ENCODE results near the gene P2RY14. TPM values are rescaled to one million over a fixed set of nuclear protein-coding genes. Genes with fewer than 3 reads are reported as not detected.

The P2RY14 gene
- total RNA-seq, 1 experiment from 2014 or later, result not detected

DNA sequence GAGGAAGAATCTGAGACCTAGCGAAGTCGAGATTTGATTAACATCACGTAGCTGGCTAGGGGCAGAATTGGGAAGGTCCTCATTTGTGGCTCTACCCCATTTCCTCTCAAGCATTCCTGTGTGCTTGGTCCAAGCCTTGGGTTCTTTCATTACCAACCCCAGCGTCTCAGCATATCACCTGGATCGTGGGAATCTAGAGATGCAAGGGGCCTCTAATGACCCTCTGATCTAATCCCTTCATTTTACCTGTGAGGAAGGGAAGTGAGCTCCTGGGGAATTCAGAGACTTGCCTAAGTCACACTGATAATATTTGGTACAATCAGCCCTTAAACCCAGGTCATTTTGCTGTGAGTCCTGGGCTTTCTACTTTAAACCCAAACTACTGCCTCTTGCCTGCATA lies 36.3 kb upstream of the P2RY14 start:
- POLR2A ChIA-PET, result no interaction called here
- CTCF ChIA-PET, result interaction anchor here (0.7 kb wide), 1 partner anchor 8 kb away, joined by 4 read pairs; no protein-coding TSS in a partner anchor
- H3K9me3 Mint-ChIP-seq, result no peaks in the 10 kb centered on the region
- ATAC-seq, result no peak
- no peaks in the 10 kb centered on the region for H3K36me3 Mint-ChIP-seq
- no peak for DNase-seq (ENCODE audit: low spot score)
- H3K27me3 Mint-ChIP-seq (ENCODE audit: low read depth), result no peaks in the 10 kb centered on the region
- peaks cover 55% of the 10 kb centered on the region for H3K4me1 Mint-ChIP-seq
- H3K4me3 Mint-ChIP-seq, result no peak overlapping the region
- TF ChIP-seq FOXP1 (CRISPR knock-in tag; IDR thresholded peaks at IDR 0.05; ENCODE audit: borderline replicate concordance) (no peak), AR (CRISPR knock-in tag; IDR thresholded peaks at IDR 0.05) (no peak), KAT7 (CRISPR knock-in tag; IDR thresholded peaks at IDR 0.05; ENCODE audit: borderline replicate concordance) (no peak), ZNF263 (CRISPR knock-in tag; IDR thresholded peaks at IDR 0.05; ENCODE audit: low read depth) (no peak), TEAD1 (CRISPR knock-in tag; IDR thresholded peaks at IDR 0.05) (no peak), ZNF281 (CRISPR knock-in tag; IDR thresholded peaks at IDR 0.05) (no peak)
- H3K27ac Mint-ChIP-seq, result peak overlapping the region; percentile 83

GRCh38 chr3:151314137-151314536 lies 35.8 kb upstream of the P2RY14 start:
- ATAC-seq (no peak), DNase-seq (ENCODE audit: low spot score) (no peak)
- Mint-ChIP-seq H3K27me3 (ENCODE audit: low read depth) (no peaks in the 10 kb centered on the region), H3K4me1 (peaks cover 59% of the 10 kb centered on the region), H3K4me3 (no peak overlapping the region), H3K36me3 (no peaks in the 10 kb centered on the region), H3K27ac (no peak overlapping the region), H3K9me3 (no peaks in the 10 kb centered on the region)
- no peak for TF ChIP-seq GTF2I (CRISPR knock-in tag; conservative IDR thresholded peaks at IDR 0.05)
- TF ChIP-seq, protein P1, sequence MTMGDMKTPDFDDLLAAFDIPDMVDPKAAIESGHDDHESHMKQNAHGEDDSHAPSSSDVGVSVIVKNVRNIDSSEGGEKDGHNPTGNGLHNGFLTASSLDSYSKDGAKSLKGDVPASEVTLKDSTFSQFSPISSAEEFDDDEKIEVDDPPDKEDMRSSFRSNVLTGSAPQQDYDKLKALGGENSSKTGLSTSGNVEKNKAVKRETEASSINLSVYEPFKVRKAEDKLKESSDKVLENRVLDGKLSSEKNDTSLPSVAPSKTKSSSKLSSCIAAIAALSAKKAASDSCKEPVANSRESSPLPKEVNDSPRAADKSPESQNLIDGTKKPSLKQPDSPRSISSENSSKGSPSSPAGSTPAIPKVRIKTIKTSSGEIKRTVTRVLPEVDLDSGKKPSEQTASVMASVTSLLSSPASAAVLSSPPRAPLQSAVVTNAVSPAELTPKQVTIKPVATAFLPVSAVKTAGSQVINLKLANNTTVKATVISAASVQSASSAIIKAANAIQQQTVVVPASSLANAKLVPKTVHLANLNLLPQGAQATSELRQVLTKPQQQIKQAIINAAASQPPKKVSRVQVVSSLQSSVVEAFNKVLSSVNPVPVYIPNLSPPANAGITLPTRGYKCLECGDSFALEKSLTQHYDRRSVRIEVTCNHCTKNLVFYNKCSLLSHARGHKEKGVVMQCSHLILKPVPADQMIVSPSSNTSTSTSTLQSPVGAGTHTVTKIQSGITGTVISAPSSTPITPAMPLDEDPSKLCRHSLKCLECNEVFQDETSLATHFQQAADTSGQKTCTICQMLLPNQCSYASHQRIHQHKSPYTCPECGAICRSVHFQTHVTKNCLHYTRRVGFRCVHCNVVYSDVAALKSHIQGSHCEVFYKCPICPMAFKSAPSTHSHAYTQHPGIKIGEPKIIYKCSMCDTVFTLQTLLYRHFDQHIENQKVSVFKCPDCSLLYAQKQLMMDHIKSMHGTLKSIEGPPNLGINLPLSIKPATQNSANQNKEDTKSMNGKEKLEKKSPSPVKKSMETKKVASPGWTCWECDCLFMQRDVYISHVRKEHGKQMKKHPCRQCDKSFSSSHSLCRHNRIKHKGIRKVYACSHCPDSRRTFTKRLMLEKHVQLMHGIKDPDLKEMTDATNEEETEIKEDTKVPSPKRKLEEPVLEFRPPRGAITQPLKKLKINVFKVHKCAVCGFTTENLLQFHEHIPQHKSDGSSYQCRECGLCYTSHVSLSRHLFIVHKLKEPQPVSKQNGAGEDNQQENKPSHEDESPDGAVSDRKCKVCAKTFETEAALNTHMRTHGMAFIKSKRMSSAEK (CRISPR knock-in tag; IDR thresholded peaks at IDR 0.05; ENCODE audit: borderline replicate concordance), result no peak
- no peak for TF ChIP-seq NFE2L1 (CRISPR knock-in tag; IDR thresholded peaks at IDR 0.05)
- TF ChIP-seq, protein P2, sequence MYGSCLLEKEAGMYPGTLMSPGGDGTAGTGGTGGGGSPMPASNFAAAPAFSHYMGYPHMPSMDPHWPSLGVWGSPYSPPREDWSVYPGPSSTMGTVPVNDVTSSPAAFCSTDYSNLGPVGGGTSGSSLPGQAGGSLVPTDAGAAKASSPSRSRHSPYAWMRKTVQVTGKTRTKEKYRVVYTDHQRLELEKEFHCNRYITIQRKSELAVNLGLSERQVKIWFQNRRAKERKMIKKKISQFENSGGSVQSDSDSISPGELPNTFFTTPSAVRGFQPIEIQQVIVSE (CRISPR knock-in tag; IDR thresholded peaks at IDR 0.05; ENCODE audit: borderline replicate concordance), result no peak
- TF ChIP-seq CREM (CRISPR knock-in tag; IDR thresholded peaks at IDR 0.05), result no peak
- no peak for TF ChIP-seq IRF2 (CRISPR knock-in tag; IDR thresholded peaks at IDR 0.05; ENCODE audit: borderline replicate concordance, low read depth)
- TF ChIP-seq ETV6 (CRISPR knock-in tag; IDR thresholded peaks at IDR 0.05), result no peak
- TF ChIP-seq, protein P3, sequence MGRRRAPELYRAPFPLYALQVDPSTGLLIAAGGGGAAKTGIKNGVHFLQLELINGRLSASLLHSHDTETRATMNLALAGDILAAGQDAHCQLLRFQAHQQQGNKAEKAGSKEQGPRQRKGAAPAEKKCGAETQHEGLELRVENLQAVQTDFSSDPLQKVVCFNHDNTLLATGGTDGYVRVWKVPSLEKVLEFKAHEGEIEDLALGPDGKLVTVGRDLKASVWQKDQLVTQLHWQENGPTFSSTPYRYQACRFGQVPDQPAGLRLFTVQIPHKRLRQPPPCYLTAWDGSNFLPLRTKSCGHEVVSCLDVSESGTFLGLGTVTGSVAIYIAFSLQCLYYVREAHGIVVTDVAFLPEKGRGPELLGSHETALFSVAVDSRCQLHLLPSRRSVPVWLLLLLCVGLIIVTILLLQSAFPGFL (CRISPR knock-in tag; IDR thresholded peaks at IDR 0.05; ENCODE audit: borderline replicate concordance), result no peak
- TF ChIP-seq FOXJ3 (CRISPR knock-in tag; IDR thresholded peaks at IDR 0.05; ENCODE audit: borderline replicate concordance), result no peak
- TF ChIP-seq MAX (CRISPR knock-in tag; IDR thresholded peaks at IDR 0.05), result no peak
- ChIA-PET CTCF (interaction anchor here (0.7 kb wide), 1 partner anchor 8 kb away, joined by 4 read pairs; no protein-coding TSS in a partner anchor), POLR2A (no interaction called here)
